ENCODE data around the gene TDRD10. TPM values are rescaled to one million over a fixed set of nuclear protein-coding genes. Genes with fewer than 3 reads are reported as not detected.
"Not testable (repeated sequence)": the region's sequence is repeated elsewhere in the genome, so short reads cannot be mapped to it uniquely, and the experiment has no call there.

The TDRD10 gene
- total RNA-seq, 1 experiment from 2014 or later, result not detected

GRCh38 chr1:154483941-154484803 is 17.8 kb upstream of the TDRD10 start:
- H3K4me1 ChIP-seq (ENCODE audit: insufficient read depth, low read length, poor library complexity, severe bottlenecking), result peaks cover 43% of the 10 kb centered on the region

GRCh38 chr1:154485106-154485505 is 16.9 kb upstream of the TDRD10 start:
- Histone ChIP-seq H3K27me3 (replicated peaks; ENCODE audit: insufficient read depth, low read depth, low read length, poor library complexity) (no peaks in the 10 kb centered on the region), H3K27ac (ENCODE audit: low read depth, low read length, poor library complexity, severe bottlenecking) (peak overlapping the region; percentile 62), H3K36me3 (ENCODE audit: insufficient read depth, low read length, poor library complexity, severe bottlenecking) (no peaks in the 10 kb centered on the region), H3K4me3 (ENCODE audit: low read depth, low read length, poor library complexity, severe bottlenecking) (no peak overlapping the region), H3K9me3 (ENCODE audit: low read depth, low read length, poor library complexity, severe bottlenecking) (no peaks in the 10 kb centered on the region), H3K4me1 (ENCODE audit: insufficient read depth, low read length, poor library complexity, severe bottlenecking) (peaks cover 36% of the 10 kb centered on the region)
- intact Hi-C loops (cut with micrococcal nuclease; ENCODE audit: unreplicated experiment), result loop anchor here (2.0 to 10.0 kb wide), 2 partner anchors 62 to 390 kb away; partner anchors contain the start of gene KCNN3
- DNase-seq (ENCODE audit: low spot score), result peak; percentile 83
- CTCF ChIA-PET, result interaction anchor here (1.3 kb wide), 1 partner anchor 62 kb away, joined by 5 read pairs; no protein-coding TSS in a partner anchor
- no peak for TF ChIP-seq CTCF (conservative IDR thresholded peaks at IDR 0.05; ENCODE audit: low read depth, low read length)
- no peak for TF ChIP-seq EZH2 (IDR thresholded peaks at IDR 0.05; ENCODE audit: borderline replicate concordance, low read depth, low read length, poor library complexity, severe bottlenecking)
- BruUV-seq (replicated peaks), result no TSS peak
- POLR2A ChIA-PET (ENCODE audit: low non-redundant PET), result no interaction called here

More at GRCh38 chr1:154483941-154484803, 17.8 kb upstream of the TDRD10 start:
- Histone ChIP-seq H3K36me3 (ENCODE audit: insufficient read depth, low read length, poor library complexity, severe bottlenecking) (no peaks in the 10 kb centered on the region), H3K9me3 (ENCODE audit: low read depth, low read length, poor library complexity, severe bottlenecking) (no peaks in the 10 kb centered on the region), H3K4me3 (ENCODE audit: low read depth, low read length, poor library complexity, severe bottlenecking) (no peak overlapping the region), H3K27ac (ENCODE audit: low read depth, low read length, poor library complexity, severe bottlenecking) (no peak overlapping the region), H3K27me3 (replicated peaks; ENCODE audit: insufficient read depth, low read depth, low read length, poor library complexity) (no peaks in the 10 kb centered on the region)
- no peak for TF ChIP-seq EZH2 (IDR thresholded peaks at IDR 0.05; ENCODE audit: borderline replicate concordance, low read depth, low read length, poor library complexity, severe bottlenecking)
- no peak for TF ChIP-seq CTCF (conservative IDR thresholded peaks at IDR 0.05; ENCODE audit: low read depth, low read length)
- BruUV-seq (replicated peaks), result no TSS peak
- POLR2A ChIA-PET (ENCODE audit: low non-redundant PET), result interaction anchor here (0.6 kb wide), 1 partner anchor 40 kb away, joined by 6 read pairs; no protein-coding TSS in a partner anchor
- CTCF ChIA-PET, result interaction anchor here (1.3 kb wide), 1 partner anchor 63 kb away, joined by 5 read pairs; no protein-coding TSS in a partner anchor
- intact Hi-C loops (cut with micrococcal nuclease; ENCODE audit: unreplicated experiment), result loop anchor here (2.0 to 10.0 kb wide), 3 partner anchors 63 to 578 kb away; partner anchors contain the start of genes EFNA4 and KCNN3
- DNase-seq (ENCODE audit: low spot score), result peak; percentile 60

GRCh38 chr1:154485910-154486496 is 16.0 kb upstream of the TDRD10 start:
- no peaks in the 10 kb centered on the region for H3K36me3 ChIP-seq (ENCODE audit: insufficient read depth, low read length, poor library complexity, severe bottlenecking)
- DNase-seq (ENCODE audit: low spot score), result no peak
- no peak overlapping the region for H3K4me3 ChIP-seq (ENCODE audit: low read depth, low read length, poor library complexity, severe bottlenecking)
- ChIA-PET CTCF (no interaction called here), POLR2A (ENCODE audit: low non-redundant PET) (no interaction called here)
- peaks cover 27% of the 10 kb centered on the region for H3K4me1 ChIP-seq (ENCODE audit: insufficient read depth, low read length, poor library complexity, severe bottlenecking)
- TF ChIP-seq CTCF (conservative IDR thresholded peaks at IDR 0.05; ENCODE audit: low read depth, low read length) (no peak), EZH2 (IDR thresholded peaks at IDR 0.05; ENCODE audit: borderline replicate concordance, low read depth, low read length, poor library complexity, severe bottlenecking) (no peak)
- BruUV-seq (replicated peaks), result no TSS peak
- H3K9me3 ChIP-seq (ENCODE audit: low read depth, low read length, poor library complexity, severe bottlenecking), result no peaks in the 10 kb centered on the region
- intact Hi-C loops (cut with micrococcal nuclease; ENCODE audit: unreplicated experiment), result loop anchor here (2.0 to 10.0 kb wide), 2 partner anchors 61 to 389 kb away; partner anchors contain the start of gene KCNN3
- H3K27me3 ChIP-seq (replicated peaks; ENCODE audit: insufficient read depth, low read depth, low read length, poor library complexity), result no peaks in the 10 kb centered on the region
- peak overlapping the region; percentile 62 for H3K27ac ChIP-seq (ENCODE audit: low read depth, low read length, poor library complexity, severe bottlenecking)

GRCh38 chr1:154486756-154487155 is 15.3 kb upstream of the TDRD10 start:
- H3K36me3 ChIP-seq (ENCODE audit: insufficient read depth, low read length, poor library complexity, severe bottlenecking); BruUV-seq (replicated peaks); H3K4me3 ChIP-seq (ENCODE audit: low read depth, low read length, poor library complexity, severe bottlenecking); DNase-seq (ENCODE audit: low spot score); POLR2A ChIA-PET (ENCODE audit: low non-redundant PET); H3K27me3 ChIP-seq (replicated peaks; ENCODE audit: insufficient read depth, low read depth, low read length, poor library complexity); H3K9me3 ChIP-seq (ENCODE audit: low read depth, low read length, poor library complexity, severe bottlenecking); CTCF ChIA-PET; H3K27ac ChIP-seq (ENCODE audit: low read depth, low read length, poor library complexity, severe bottlenecking): not testable (repeated sequence)
- peaks cover 20% of the 10 kb centered on the region for H3K4me1 ChIP-seq (ENCODE audit: insufficient read depth, low read length, poor library complexity, severe bottlenecking)
- intact Hi-C loops (cut with micrococcal nuclease; ENCODE audit: unreplicated experiment), result loop anchor here (10.0 kb wide), 1 partner anchor 388 kb away; the partner anchor contains the start of gene KCNN3

Data from A673 (cell line).